GM12874 (cell line): ENCODE results near the gene MACROD2.

ENCODE experiments used
- CTCF ChIP-seq: IDR thresholded peaks from 2 replicates; pipeline ENCODE4 v1.5.1; 2011; ENCODE audit warnings: low read depth, mild to moderate bottlenecking, control low read depth, low read length, moderate library complexity; ENCODE audit not compliant: insufficient read depth

The MACROD2 gene

GRCh38 chr20:15594158-15594695 is 1598.9 kb downstream of the MACROD2 start:
- TF ChIP-seq CTCF, result no peak

- TF ChIP-seq CTCF, result no peak
Measured at GRCh38 chr20:15596220-15596890, 1601.0 kb downstream of the MACROD2 start.

GRCh38 chr20:15597306-15597705 is 1602.0 kb downstream of the MACROD2 start:
- TF ChIP-seq CTCF, result no peak

- no peak for TF ChIP-seq CTCF
Measured at GRCh38 chr20:15599961-15600360, 1604.6 kb downstream of the MACROD2 start.

- TF ChIP-seq CTCF, result no peak
Measured at GRCh38 chr20:15600565-15600964, 1605.2 kb downstream of the MACROD2 start.

- no peak for TF ChIP-seq CTCF
Measured at GRCh38 chr20:15603506-15603905, 1608.2 kb downstream of the MACROD2 start.

GRCh38 chr20:15603978-15604805 is 1608.9 kb downstream of the MACROD2 start:
- TF ChIP-seq CTCF, result no peak
